Limb (tissue), 2 donors: ENCODE results near the gene ZIM2.

Experiments
- DNase-seq, 2 donors: peaks; one replicate each; pipeline ENCODE4 v3.0.0-alpha.2; 2016; ENCODE audit errors: extremely low spot score in 2 of 2

Gene ZIM2

DNA sequence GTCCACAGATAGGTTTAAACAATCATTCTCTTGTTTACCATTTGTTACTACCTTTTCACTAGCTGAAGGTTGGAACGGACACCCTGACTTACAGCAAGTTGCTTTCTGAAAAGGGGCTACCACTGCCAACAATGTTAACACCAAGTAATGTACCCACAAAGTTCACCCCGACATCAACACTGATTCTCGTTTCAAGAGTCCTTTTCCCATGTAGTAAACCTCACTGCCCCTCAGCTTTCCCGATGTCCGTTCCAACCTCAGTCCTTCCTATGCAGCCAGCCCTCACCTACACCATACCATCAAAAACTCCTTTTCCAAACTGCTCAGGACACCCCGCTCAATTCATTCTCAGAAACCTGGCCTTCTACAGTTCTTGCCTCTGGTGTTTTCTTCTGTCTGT is 29.0 kb downstream of the ZIM2 start:
- no peak for DNase-seq

DNA sequence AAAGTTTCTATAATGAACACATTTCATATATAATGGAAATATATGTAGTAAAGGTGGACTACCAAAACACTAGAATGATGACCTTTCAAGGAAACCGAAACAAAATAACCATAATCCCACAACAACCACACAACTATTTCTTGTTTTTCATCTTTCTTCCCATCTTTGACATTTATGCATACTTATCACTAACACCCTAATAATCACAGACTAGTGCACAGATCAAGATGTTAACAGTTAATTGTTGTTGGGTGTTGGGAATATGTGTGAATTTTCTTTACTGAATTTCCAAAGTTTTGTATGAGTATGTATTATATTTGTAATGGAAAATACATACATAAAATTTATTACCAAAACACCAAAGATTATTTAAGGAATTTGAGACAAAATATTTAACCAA is 30.3 kb downstream of the ZIM2 start:
- DNase-seq: no peak

DNA sequence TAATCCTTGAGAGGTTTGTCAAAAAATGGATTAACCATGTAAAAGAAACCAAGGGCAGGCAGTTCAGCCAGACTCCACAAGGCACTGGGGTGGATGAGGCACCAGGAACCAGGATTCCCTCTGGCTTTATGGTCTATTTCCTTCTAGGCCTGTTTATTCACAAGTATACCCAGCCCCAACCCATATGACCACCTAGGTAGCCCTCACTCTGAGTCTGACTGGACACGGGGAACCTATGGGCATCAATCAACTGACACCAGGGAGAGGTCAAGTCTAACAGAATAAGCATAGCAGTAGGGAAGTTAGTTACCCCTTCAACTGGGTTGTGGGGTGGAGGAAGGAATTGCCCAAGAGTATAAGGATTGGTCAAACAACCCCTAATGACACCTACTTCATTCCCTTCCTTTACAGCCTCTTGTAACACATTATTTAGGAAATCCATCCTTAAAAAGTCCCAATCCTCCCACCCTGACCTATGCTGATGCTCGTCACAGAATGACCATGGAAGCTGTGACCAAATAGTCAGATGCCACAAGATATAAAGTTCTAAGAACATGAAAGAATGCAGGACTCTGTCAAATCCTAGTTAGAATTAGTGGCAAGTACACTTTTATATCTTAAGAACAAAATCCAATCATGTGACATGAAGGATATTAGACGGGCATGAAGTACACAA is 31.7 kb downstream of the ZIM2 start:
- no peak for DNase-seq

DNA sequence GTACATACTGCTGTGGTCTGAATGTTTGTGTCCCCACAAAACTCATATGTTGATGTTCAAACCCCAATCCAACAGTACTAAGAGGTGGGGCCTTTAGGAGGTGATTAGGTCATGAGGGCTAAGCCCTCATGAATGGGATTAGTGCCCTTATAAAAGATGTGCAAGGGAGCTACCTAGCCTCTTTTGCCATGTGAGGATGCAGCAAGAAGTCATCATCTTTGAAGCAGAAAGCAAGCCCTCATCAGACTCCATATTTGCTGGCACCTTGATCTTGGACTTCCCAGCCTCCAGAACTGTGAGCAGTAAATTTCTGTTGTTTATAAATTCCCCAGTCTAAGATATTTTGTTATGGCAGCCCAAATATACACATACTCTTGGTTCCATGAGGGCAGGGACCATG is 33.9 kb downstream of the ZIM2 start:
- DNase-seq: no peak

DNA sequence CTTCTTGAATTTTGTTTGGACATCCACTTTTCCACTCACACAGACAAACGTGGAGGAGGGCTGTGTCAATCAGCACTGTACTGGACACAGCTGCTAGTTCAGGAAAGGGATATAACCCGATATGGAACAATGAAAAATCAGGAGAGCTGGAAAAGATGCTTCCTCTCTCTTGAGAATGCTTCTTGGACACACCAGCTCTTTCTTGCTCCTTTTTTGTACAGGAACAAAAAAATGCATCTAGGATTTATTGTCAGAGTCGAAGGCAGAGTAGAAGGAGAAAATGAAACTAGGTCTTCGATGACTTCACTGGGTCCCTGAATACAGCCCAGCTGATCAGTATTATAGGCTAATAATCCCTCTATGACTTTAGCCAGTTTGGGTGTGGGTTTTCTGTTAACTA is 62.2 kb downstream of the ZIM2 start:
- no peak for DNase-seq

DNA sequence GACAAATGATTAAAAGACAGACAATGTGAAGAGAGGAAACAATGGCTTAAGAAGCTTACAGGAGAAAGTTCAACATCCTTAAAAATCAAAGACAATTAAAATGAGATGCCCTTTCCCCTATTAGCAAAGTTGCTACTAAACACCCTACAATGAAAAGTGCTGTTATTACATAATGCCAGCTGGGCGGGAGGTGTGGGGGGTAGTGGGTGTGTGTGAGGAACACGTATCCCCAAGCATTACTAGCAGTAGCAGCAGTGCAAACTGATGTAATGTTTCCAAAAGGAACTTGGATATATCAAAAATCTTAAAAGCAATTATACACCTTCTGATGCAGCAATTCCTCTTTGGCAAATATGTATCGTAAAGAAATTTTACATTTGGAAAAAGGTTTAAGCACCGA is 70.9 kb downstream of the ZIM2 start:
- DNase-seq: no peak

DNA sequence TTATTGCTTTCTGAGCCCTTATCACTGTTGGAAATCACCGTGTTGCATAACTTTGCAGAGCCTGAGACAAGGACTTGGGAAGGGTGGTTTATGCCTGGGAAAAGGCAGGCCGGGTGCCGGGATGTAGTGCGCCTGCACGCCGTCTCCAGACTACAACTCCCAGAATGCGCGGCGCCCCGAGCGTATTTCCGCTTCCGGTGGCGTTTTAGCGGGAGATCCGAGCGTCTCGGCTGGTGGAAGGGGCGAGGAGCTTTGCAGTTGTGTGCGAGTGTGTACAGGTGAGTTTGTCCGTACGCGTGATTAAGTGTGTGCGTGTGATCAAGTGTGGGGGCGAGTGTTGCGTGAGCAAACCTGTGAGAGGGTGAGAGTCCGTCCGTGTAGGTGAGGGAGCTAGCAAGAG is 75.4 kb downstream of the ZIM2 start:
- peak; percentile 71 to 92 for DNase-seq

- no peak for DNase-seq
These were observed 76.3 kb downstream of the ZIM2 start for GRCh38 chr19:56764196-56764695.

DNA sequence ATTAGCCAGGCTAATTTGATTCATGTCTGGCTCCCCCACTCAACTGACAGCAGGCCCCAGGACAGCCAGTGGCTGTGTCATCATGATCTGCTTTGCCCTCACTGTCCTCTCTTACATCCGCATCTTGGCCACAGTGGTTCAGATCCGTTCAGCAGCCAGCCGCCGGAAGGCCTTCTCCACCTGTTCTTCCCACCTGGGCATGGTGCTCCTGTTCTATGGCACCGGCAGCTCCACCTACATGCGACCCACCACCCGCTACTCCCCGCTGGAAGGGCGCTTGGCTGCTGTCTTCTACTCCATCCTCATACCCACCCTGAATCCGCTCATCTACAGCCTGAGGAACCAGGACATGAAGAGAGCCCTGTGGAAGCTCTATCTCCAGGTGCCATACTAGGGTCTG is 79.7 kb downstream of the ZIM2 start:
- DNase-seq: no peak

DNA sequence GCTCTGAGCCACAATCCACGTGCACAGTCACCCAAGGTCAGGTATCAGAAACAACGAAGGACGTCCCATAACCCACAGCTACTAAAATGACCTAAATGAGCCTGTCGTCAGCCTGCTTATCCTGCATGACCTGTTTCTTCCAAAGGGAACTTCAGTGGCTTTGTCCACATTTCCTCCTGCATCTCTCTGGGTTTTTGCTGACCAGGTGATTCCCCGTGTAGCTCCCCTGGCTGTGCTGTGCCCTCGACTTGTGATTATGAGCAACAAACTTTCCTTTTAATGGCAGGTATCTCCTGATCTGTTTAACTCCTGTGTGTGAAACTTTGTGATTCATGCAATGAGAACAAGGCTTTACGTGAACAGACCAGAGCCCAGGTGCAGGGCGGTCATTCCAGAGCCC is 81.0 kb downstream of the ZIM2 start:
- DNase-seq: no peak

DNA sequence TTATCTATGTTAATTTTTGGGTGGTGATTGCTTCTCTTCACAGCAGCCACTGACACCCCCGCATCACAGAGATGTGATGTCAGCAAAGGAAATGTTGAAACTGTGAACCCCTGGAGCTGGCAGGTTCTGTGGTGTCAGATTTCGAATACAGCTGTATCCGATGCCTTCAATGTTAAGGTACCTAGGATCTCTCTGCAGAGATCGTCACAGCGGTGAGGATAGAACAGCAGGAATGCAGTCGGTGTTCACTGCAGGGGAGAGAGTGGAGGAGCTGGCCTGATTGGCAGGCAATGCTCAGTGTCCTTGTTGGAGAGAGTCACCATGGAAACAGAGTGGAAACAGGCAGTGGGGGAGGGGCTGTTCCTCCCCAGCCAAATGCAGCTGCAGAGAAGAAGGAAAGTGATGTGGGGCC is 89.4 kb downstream of the ZIM2 start:
- peak; percentile 72 to 86 for DNase-seq

DNA sequence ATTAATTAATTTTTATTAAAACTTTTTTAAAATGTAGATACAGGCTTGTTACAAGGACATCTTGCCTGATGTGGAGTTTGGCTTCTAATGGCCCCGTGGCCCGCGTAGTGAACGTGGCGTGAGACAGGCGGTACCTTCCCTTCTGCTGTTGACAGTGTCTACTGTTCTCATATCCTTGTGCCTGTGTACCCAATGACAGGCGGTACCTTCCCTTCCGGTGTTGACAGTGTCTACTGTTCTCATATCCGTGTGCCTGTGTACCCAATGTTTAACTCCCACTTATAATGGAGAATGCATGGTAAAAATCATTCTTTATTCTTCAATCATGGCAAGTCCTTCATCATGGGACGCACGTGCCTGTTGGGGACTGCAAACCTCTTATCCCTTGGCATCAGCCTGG is 89.9 kb downstream of the ZIM2 start:
- no peak for DNase-seq

DNA sequence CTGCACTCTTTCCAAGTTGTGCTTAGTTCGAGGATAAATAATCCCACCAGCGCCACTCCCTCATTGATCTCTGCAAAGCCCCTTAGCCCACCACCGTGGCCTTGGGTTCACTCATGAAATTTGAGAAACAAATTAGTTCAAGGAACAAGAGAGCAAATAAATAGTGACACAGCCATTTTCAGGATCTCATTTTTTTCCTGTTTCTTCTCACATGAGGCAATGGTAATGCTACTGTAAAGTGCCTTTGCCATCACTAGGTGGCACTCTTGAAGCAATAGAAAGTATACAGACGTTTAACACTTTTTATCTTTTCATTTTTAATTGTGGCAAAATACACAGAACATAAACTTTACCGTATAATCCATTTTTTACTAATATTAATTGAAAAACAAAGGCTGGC is 92.1 kb downstream of the ZIM2 start:
- DNase-seq: peak in 1 of 2 donors; percentile 72

DNA sequence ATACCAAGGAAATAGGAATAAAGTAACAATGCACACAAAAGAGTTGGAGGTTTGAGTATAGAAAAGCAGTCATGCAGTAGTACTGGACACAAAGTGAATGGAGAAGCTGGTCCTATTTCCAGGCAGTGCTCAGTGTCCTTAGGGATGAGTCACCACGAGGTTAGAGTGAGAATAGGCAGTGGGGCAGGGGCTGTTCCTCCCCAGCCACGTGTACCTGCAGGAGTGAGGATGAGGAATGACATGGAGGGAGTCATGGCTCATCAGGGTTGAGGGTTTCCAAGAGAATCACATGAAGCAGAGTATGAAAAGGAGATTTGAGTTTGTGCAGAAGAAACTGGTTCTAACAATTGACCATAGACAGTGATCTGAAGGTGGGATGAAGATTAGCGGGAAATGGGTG is 94.2 kb downstream of the ZIM2 start:
- DNase-seq: no peak

GRCh38 chr19:56740501-56740900 is 100.0 kb downstream of the ZIM2 start:
- DNase-seq: peak; percentile 42 to 65

- DNase-seq: no peak
These were observed 104.0 kb downstream of the ZIM2 start for GRCh38 chr19:56736571-56736970.

GRCh38 chr19:56732976-56733375 is 107.5 kb downstream of the ZIM2 start:
- DNase-seq: peak in 1 of 2 donors; percentile 56

GRCh38 chr19:56727677-56728076 is 112.8 kb downstream of the ZIM2 start:
- peak in 1 of 2 donors; percentile 50 for DNase-seq

DNA sequence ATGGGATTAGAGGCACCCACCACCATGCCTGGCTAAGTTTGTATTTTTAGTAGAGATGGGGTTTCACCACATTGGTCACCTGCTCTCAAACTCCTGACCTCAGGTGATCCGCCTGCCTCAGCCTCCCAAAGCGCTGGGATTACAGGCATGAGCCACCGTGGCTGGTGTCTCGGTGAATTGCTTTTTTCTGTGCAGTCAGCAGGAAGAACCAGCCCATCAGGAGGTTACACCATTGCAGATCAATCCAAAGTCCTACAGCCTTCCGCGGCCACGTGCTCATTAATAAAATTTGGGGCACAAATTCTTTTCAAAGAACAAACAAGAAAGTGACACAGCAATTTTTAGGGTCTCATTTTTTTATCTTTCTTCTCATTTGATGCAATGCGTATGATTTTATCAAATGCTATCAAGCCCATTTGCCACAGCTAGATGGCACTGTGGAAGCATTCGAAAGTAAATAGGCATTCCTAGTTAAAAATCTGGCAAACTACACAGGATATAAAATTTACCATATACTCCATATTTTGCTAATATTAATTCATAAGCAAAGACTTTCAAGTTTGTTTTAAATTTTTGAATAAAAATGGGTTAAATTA is 114.6 kb downstream of the ZIM2 start:
- DNase-seq: peak; percentile 39 to 55
